HG03460 (cell line): ENCODE measurements around the gene NEDD4L.
"Not testable (repeated sequence)": the region's sequence is repeated elsewhere in the genome, so short reads cannot be mapped to it uniquely, and the experiment has no call there.

Experiments used
- ATAC-seq: cut with Tn5 transposase; IDR thresholded peaks from one replicate; pipeline ENCODE4 v1.9.1; 2021; ENCODE audit not compliant: unreplicated experiment

Gene NEDD4L

DNA sequence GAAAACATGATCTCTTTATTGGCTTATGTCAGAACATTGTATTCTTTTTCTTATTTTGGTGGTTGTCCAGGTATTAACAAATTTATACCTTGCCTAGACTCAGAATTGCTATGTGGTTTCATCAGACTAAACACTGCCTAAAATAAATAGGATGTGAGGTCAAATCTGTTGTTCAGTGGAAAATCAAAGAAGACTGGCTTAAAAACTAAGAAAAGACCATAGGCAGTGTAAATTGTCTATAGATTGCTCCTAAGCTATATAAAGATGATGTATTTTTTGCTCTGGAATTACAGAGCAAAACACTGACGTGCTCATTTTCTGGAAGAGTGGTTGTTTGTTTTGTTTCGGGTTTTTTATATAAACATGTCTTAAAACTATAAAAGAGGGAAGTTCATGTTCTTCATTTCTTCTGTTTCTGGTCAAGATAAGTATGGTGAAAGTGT lies 318.8 kb downstream of the NEDD4L start:
- ATAC-seq = no peak

DNA sequence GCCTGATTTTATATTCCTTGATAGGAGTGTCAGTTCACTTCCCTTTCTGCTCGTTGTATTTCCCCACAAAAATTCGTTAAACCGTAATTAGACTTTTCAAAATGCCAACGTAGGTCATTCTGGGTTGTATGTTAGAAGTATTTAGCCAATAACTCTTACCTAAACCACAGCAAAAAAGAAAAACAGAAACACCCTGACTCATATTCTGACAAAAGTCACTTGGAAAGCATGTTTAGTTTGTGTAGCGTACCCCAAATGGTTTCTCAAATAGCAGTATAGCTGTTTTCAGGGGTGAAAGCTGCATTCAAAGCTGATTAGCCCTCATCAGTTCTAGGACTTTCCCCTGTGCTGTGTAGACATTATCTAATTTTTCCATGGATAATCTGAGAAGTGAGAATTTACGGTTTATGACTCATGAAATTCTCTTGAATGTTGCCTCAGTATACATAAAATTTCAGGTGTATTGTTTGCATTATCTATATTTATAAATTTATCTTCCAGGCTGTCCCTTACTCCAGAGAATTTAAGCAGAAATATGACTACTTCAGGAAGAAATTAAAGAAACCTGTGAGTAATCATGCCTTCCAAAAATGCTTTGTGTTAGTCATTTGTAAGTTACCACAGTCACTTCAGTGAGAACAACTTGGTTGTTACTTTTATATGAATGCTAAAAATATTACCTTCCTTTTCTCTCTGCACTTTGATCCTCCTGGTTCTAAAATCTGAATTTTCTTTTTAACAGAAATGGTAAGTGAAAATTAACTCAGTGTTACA lies 319.9 kb downstream of the NEDD4L start:
- ATAC-seq = no peak

DNA sequence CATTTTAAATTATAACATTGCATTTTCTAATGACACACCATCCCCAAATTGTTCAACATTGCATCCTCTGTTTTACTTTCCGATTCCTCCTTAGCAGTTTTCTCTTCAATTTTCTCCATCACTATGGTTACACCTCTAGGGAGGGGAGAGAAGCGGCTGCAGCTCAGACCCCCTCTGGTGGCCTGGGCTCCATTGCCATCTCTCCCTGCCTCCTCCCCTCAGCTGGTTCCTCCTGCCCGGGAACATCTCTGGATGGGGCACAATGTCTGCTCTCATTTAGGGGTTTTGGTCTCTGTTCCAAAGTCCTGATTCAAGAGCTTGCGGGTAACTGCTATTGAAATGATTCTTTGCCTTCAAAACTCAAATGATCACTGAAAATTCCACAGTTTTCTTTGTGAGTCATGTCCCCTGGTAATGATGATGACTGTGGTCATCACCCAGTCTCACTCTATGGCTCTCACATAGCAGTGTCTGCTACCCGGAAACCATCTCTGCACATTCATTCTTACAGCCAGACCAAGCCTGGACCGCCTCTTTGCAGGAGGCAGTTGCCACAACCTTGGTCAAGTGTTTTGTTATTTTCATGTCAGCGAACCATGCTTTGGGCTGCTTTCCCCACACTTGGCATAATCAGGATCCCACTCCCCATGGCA lies 321.0 kb downstream of the NEDD4L start:
- no peak for ATAC-seq

GRCh38 chr18:58367425-58368140 lies 323.6 kb downstream of the NEDD4L start:
- ATAC-seq = no peak

DNA sequence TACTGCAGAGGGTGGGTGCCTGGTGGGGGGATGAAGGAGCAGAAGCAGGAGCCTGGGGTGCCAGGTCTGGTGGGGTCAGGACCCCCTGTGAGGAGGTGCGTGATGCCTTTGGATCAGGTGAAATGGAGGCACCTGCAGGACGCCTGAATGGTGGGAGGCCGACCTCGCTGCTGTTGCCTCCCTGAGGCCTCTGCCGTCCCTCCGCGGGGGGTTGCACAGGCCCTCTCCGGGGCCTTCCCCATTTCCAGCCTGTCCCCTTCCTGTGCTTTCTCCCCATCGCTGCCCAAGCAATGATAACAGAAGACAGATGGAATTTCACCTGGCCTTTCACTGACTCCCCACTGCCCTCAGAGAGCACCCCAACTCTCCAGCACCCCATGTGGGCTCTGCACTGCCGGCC lies 325.6 kb downstream of the NEDD4L start:
- no peak for ATAC-seq

GRCh38 chr18:58370038-58370580 lies 326.1 kb downstream of the NEDD4L start:
- ATAC-seq = no peak

GRCh38 chr18:58370612-58371011 lies 326.6 kb downstream of the NEDD4L start:
- no peak for ATAC-seq

DNA sequence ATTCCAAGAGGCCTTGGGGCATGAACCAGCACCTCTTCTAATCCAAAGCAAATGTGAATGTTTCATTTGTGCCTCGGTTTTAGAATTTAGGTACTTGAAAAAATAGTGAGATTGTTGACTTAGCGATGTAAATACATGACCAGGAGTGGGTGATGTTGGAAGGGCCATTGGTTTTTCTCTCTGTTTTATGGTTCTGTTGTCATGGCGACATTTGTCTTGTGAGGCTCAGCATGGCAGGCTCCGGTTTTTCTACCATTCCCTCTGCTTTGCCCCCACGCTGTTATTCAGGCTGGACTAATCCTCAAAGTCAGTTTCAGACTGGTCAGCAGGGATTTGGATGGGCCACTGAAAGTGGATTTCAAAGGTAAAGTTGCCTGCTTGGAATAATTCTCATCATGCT lies 329.5 kb downstream of the NEDD4L start:
- no peak for ATAC-seq

GRCh38 chr18:58375051-58375450 lies 331.0 kb downstream of the NEDD4L start:
- no peak for ATAC-seq

- no peak for ATAC-seq
Measured at GRCh38 chr18:58378411-58379379, 334.7 kb downstream of the NEDD4L start.

GRCh38 chr18:58379443-58379842 lies 335.4 kb downstream of the NEDD4L start:
- ATAC-seq = no peak

DNA sequence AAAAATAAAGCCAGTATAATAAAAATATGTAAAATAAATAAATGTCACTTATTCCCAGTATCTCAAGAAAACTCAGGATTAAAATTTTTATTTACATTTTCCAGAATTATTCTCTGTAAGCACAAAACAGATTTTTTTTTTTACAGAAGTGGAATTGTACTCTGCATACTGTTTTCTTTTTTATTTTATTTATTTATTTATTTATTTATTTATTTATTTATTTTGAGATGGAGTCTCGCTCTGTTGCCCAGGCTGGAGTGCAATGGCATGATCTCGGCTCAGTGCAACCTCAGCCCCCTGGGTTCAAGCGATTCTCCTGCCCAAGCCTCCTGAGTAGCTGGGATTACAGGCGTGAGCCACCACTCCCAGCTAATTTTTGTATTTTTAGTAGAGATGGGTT lies 336.1 kb downstream of the NEDD4L start:
- ATAC-seq = not testable (repeated sequence)

DNA sequence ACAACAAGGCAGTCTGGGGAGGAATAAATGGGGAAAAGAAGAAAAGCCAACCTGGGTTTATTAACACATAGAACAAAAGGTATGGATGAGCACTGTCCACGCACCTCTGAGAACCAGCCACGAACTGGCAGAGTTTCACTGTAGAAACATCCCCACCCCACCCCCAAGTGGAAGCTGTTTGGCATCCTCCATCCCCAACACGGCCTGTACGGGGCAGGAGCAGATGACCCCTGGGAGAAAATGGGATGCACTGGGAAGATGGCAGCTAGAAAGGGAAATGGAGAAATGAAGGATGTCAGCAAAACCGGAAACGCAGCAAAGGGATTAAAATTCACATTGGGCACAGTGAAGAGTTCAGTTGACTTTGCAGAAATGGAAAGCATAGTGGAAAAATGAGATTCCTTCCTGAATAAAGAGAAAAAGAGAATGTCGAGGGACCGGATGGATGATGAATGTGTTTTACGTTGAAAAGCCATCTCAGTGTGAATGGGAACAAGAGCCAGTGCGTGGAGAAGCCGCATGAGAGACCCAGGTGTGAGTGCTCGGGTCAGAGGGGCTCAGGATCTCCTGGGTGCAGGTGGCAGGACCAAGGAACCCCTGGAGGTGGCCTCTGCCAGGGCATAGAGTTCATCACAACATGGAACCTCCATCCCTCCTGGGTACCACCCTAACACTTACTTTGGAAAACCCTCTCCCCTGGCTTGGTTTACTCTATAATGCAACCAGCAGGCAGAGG lies 337.8 kb downstream of the NEDD4L start:
- no peak for ATAC-seq

DNA sequence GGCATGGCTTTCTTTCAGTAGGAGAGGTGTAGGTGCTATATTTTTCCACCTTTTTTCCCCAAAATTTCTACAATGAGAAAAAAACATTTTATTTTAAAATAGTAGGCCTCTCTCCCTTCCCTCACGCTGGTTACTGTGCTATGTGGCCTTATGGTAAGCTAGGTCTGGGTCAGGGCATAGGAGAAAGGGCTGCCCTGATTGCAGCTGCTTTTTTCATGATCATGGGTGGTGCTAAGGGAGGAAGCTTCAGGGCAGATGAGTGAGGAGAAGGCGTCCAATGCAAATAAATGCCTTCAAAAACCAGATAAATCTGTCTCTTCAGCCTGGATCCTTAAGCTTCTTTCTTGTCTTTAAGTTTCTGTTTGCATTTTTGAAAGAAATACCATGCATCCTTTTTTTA lies 338.4 kb downstream of the NEDD4L start:
- no peak for ATAC-seq

DNA sequence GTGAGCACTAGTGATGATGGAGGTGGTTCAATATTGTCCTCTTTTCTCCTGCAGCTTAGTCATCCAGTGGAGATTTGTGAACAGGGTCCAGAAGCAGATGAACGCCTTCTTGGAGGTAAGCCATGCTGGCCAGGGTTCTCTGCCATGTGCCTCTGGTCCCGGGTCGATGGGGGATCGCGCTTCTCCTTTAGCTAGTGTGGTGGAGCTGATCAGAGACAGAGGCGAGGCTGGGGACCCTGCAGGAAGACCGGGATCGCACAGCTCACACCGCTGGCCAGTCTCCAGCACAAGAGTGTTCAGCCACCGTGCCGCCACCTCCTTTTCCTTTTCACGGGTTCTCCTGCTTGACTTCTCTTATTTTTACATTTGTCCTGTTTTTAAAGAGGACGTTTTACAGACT lies 341.4 kb downstream of the NEDD4L start:
- ATAC-seq = no peak

DNA sequence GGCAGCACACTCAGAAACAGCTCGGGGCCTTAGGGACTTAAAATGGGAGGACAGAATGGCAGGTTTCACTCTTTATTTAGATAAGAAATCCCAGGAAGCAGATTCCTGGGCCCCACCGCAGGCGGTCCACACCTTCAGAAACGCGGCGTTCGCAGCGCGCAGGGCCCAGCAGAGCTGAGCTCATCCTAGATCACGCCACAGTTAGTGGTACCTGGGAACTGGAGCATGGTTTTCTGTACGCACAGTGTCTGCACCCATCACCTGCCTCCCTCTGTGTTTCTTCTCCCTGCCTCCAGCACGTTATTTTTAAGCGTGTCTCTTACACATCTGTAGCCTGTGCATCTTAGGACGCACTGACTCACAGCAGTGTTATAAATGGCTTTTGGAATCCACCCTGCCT lies 342.8 kb downstream of the NEDD4L start:
- ATAC-seq = no peak

- ATAC-seq = no peak
Measured at GRCh38 chr18:58387716-58388115, 343.7 kb downstream of the NEDD4L start.

GRCh38 chr18:58388736-58389135 lies 344.7 kb downstream of the NEDD4L start:
- no peak for ATAC-seq

DNA sequence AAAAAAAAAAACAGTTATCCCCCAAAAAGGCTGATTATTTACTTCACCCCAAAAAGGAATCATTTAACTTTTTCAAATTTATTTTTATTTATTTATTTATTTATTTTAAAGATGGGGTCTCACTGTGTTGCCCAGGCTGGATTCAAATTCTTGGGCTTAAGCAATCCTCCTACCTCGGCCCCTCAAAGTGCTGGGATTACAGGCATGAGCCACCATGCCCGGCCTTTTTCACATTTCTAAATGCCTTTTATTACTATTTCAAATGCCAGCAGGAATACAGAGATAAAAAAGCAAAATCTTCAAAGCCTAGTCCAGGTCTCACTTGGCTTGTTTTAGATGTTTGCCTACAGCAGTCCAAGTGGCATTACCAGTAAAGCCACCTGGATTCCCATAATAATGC lies 345.7 kb downstream of the NEDD4L start:
- no peak for ATAC-seq

- ATAC-seq = no peak
Measured at GRCh38 chr18:58390399-58390798, 346.4 kb downstream of the NEDD4L start.
